Cardiac fibroblast (primary cell): ENCODE data around the gene SPSB2.

Source experiments
- DNase-seq, 2 donors: peaks; one replicate each; pipeline versions ENCODE4 v3.0.0 to v3.0.0-alpha.2; 2010; ENCODE audit warnings: low read depth in 2 of 2
- H3K4me3 ChIP-seq, 2 donors: replicated peaks in 1 of 2; 1 replicate in 1 of 2; 2 replicates in 1 of 2; pipeline ENCODE4 v1.5.1; 2011; ENCODE audit warnings: low read depth in 2 of 2, low read length in 2 of 2, mild to moderate bottlenecking in 2 of 2, moderate library complexity in 1 of 2
- TF ChIP-seq, protein P1 (sequence below): IDR thresholded peaks from one replicate; pipeline ENCODE4 v1.5.1; 2011; ENCODE audit warnings: low read depth, mild to moderate bottlenecking, low read length, inconsistent platforms

Gene SPSB2

DNA sequence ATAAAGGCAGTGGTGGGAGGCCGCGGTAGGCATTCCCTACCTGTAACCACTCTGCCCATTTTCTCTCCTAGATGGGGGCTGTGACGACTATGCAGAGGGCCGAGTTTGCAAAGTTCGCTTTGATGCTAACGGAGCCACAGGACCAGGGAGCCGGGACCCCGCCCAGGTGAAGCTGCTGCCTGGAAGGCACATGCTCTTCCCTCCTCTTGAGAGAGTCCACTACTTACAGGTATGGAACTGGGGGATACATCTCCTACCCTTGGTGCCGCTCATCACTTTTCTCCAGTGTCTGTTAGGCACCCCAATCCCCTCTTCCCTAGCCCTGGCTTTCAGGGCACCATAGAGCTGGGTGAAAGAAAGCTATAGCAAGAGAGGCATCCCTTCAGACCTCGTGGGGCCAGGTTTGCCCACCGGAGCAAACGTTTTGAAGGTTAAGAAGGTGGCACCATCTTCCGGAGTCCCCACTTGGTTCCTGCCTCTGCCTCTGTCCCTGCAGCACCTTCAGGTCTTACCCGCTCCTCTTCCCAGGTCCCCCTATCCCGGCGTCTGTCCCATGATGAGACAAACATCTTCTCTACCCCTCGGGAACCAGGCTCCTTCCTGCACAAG is 46.9 kb downstream of the SPSB2 start:
- TF ChIP-seq, protein P1, sequence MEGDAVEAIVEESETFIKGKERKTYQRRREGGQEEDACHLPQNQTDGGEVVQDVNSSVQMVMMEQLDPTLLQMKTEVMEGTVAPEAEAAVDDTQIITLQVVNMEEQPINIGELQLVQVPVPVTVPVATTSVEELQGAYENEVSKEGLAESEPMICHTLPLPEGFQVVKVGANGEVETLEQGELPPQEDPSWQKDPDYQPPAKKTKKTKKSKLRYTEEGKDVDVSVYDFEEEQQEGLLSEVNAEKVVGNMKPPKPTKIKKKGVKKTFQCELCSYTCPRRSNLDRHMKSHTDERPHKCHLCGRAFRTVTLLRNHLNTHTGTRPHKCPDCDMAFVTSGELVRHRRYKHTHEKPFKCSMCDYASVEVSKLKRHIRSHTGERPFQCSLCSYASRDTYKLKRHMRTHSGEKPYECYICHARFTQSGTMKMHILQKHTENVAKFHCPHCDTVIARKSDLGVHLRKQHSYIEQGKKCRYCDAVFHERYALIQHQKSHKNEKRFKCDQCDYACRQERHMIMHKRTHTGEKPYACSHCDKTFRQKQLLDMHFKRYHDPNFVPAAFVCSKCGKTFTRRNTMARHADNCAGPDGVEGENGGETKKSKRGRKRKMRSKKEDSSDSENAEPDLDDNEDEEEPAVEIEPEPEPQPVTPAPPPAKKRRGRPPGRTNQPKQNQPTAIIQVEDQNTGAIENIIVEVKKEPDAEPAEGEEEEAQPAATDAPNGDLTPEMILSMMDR = no peak
- H3K4me3 ChIP-seq = no peak overlapping the region
- DNase-seq = no peak

DNA sequence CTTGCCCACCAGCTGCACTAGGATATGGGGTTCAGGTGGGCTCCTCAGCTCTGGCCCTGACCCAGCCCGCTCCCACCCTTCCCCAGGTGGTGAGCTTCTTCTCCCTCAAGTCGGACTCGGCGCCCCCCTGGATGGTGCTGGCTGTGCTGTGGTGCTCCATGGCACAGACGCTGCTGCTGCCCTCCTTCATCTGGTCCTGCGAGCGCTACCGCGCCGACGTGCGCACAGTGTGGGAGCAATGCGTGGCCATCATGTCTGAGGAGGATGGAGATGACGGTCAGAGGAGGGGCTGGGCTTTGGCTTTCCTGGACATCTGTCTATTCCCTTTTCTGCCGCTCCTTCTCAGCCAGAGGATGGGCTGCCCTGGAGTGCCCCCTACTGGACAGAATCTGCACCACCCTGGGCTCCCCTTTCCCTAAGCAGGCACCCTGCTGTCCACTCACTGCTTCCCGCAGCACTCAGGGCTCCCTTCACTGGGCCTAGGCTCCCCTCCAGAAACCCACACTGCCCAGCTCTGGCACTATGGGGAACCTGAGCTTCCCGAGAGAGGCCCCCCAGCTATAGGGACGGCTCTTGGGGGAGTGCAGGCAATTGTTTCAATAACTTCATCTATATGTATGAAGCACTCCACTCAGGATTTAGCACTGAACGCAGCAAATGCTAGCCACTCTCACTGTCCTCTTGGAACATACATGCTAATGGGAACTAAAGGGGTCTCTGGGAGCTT is 47.5 kb downstream of the SPSB2 start:
- H3K4me3 ChIP-seq = peak overlapping the region; percentile 12 to 46
- TF ChIP-seq, protein P1 = peak; percentile 96
- DNase-seq = peak; percentile 87 to 90

DNA sequence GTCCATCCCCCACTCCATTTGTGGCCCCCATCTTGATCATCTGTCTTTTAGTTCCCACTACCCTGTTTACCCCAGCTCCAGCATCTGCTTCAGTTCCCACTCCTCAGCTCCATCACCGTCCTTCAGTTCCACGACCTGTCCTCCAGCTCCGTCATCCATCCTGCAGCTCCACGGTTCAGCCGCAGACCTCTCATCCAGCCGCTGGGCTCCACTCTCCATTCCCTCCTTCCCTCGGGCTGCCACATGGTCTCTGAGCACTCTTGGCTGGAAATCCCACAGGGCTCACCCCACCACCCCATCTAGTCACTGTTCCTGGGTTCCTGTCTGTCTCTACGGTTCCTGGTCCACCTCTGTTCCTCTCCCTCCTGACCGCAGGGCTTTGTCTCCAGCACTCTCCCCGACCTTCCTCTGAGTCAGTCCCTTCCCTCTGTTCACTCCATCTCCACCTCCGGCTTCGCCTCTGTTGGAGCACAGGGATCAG is 48.2 kb downstream of the SPSB2 start:
- TF ChIP-seq, protein P1 = no peak
- peak; percentile 22 to 60 for DNase-seq
- H3K4me3 ChIP-seq = peak overlapping the region in 1 of 2 donors; percentile 46

DNA sequence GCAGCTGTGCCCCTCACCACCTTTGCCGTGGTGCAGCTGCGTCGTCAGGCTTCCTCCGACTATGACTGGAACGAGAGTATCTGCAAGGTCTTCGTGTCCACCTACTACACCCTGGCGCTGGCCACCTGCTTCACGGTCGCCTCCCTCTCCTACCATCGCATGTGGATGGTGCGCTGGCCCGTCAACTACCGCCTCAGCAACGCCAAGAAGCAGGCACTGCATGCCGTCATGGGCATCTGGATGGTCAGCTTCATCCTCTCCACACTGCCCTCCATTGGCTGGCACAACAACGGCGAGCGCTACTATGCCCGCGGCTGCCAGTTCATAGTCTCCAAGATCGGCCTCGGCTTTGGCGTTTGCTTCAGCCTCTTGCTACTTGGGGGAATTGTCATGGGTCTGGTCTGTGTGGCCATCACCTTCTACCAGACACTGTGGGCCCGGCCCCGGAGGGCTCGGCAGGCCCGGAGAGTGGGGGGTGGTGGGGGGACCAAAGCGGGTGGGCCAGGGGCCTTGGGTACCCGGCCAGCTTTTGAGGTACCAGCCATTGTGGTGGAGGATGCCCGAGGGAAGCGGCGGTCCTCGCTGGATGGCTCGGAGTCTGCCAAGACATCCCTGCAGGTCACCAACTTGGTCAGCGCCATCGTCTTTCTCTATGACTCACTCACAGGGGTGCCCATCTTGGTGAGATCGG is 48.9 kb downstream of the SPSB2 start:
- TF ChIP-seq, protein P1 = no peak
- H3K4me3 ChIP-seq = no peak overlapping the region
- no peak for DNase-seq

DNA sequence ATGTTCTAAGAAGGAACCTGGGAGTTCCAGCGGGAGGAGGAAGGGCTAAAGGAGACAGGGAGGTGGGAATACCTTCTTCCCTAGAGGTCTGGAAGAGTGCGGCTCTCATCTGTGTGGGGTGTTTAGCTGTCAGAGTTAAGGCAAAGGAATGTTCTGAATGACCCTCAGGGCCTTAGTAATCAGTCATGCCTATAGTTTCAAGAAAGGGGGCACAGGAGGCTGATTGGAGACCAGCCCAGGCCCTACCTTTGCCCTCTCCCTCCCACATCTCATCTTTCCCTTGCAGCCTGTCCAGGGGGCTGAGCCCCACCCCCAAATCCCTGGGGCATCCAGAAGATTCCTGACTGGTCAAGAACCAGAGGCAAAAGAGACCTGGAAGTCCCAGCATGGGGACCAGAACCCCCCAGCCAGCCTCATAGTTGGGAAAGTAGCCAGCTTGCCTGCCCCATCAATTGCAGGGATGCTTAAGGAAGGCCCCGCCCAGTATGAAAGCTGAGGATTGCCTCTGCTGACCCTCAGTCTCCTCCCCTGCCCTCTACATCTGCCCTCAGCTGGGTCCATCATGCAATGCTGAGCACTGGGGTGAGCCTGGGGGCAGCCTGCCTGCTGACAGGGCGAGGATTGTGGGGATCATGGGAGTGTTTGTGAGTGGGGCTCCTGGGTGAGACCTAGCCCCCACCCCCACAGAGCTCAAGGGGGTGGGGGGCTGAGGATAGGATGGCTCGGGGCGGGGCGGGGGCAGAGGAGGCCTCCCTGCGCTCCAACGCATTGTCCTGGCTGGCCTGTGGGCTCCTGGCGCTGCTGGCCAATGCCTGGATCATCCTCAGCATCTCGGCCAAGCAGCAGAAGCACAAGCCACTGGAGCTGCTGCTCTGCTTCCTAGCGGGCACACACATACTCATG is 49.7 kb downstream of the SPSB2 start:
- no peak overlapping the region for H3K4me3 ChIP-seq
- no peak for DNase-seq
- TF ChIP-seq, protein P1 = no peak

DNA sequence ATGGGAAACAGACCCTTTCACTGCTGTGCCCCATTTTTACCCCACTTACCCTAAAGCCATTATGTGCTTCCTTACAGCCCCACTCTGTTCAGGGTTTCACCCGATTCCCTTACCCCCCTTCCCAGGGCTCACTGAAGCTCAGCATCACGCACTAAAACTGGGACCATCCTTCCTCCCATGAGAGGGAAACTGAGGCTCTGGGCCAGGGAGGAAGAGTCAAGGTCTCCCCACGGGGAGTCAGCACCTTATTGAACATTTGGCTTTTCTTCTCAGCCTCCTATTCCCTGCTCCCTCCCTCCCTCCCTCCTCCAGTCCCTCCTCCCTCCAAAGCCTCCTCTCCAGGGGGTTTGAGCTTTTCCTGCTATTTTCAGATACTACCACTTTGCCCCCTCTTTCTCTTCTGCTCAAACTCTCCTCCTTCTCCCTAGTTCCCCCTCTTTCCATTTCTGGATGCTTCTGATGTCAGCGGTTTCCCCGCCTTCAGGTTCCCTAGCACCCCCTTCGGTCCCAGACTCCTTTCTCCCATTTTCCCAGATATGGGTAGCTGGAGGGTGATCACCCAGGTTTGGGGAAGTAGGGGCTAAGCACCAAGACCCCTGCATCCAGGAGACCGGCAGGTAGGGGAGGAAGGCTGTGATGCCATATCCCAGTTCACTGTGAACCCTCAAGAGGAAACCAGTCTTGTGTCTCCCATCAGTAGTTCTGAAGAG is 50.5 kb downstream of the SPSB2 start:
- TF ChIP-seq, protein P1 = no peak
- DNase-seq = no peak
- peak overlapping the region; percentile 48 to 61 for H3K4me3 ChIP-seq
